ENCODE results near the gene PKHD1. TPM values are rescaled to one million over a fixed set of nuclear protein-coding genes. Genes with fewer than 3 reads are reported as not detected.

PKHD1 gene
- total and polyA plus RNA-seq, 2 of the 13 experiments (the other 11 are each of a cell fraction or from before 2014, with no cell fraction given), result 0.01 to 0.13 TPM

DNA sequence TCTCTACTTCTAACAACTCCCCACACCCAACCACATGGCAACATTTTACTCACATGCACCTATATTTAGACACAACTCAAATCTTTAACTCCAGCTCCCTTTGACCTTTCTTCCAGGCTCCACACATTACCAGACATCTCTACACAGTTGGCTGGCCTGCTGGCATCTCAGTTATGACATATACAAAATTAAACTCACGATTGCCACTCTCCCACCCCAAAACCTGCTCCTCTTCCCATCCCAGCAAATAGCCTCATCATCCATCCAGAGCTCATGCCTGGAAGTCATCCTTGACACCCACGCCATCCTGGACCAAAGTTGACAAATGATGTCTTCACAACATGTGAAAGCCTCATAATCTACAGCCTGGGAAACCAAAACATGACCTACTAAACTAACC, 176.6 kb downstream of the PKHD1 start:
- Histone ChIP-seq H2AFZ (ENCODE audit: low read length) (no peak overlapping the region), H3K4me2 (ENCODE audit: low read depth, low read length) (no peak overlapping the region), H3K9me3 (ENCODE audit: low read length) (no peaks in the 10 kb centered on the region), H3K4me3 (replicated peaks in 1 of 3; ENCODE audit: insufficient read depth in 1 of 3, low read depth in 2 of 3, low read length in 3 of 3) (no peak overlapping the region), H3K9ac (ENCODE audit: insufficient read depth, low read depth, low read length) (no peak overlapping the region), H4K20me1 (ENCODE audit: insufficient read depth, low read length) (no peaks in the 10 kb centered on the region), H3K4me1 (ENCODE audit: insufficient read depth, low read length) (no peaks in the 10 kb centered on the region), H3K27me3 (ENCODE audit: control insufficient read depth in 1 of 2, insufficient read depth in 2 of 2, low read length in 2 of 2) (no peaks in the 10 kb centered on the region; a peak in 1 of 5 replicates), H3K27ac (ENCODE audit: extremely low read length, insufficient read depth, low read length) (no peak overlapping the region), H3K79me2 (ENCODE audit: insufficient read depth, low read length) (no peaks in the 10 kb centered on the region), H3K36me3 (replicated peaks in 1 of 2; ENCODE audit: control insufficient read depth in 1 of 2, insufficient read depth in 2 of 2, low read length in 2 of 2) (no peaks in the 10 kb centered on the region)
- BruUV-seq (replicated peaks), result no TSS peak
- intact Hi-C loops (cut with micrococcal nuclease; ENCODE audit: unreplicated experiment), result no loop called here
- ChIA-PET CTCF (ENCODE audit: low intra/inter-chr PET ratio, low total read pairs) (no interaction called here), POLR2A (no interaction called here)
- no peak for TF ChIP-seq TCF7L2 (IDR thresholded peaks at IDR 0.05; ENCODE audit: low read depth, low read length)
- no peak for TF ChIP-seq ZMAT3 (CRISPR knock-in tag; conservative IDR thresholded peaks at IDR 0.05)
- TF ChIP-seq NFRKB (IDR thresholded peaks at IDR 0.05), result no peak
- no peak for TF ChIP-seq ZNF776 (CRISPR knock-in tag; IDR thresholded peaks at IDR 0.05)
- TF ChIP-seq ZNF766 (CRISPR knock-in tag; IDR thresholded peaks at IDR 0.05; ENCODE audit: borderline replicate concordance), result no peak
- no peak for TF ChIP-seq SRF (IDR thresholded peaks at IDR 0.05; ENCODE audit: low read depth, low read length)
- no peak for TF ChIP-seq RAD51 (IDR thresholded peaks at IDR 0.05; ENCODE audit: borderline replicate concordance)
- no peak for TF ChIP-seq MIXL1 (CRISPR knock-in tag; IDR thresholded peaks at IDR 0.05)
- ATAC-seq (no peak), FAIRE-seq (no peak), DNase-seq (ENCODE audit: low spot score) (no peak)
- in situ Hi-C loops (cut with HindIII; ENCODE audit: extremely low pct_ligation_motif_present, low pct_unique_long_range_greater_than_20kb), result no loop called here
- WGBS (ENCODE audit: low lambda C conversion rate), result 0% methylated on average over 2 of the region's 2 CpGs

GRCh38 chr6:51908243-51908642, 179.2 kb downstream of the PKHD1 start:
- ATAC-seq, result no peak
- in situ Hi-C loops (cut with HindIII; ENCODE audit: extremely low pct_ligation_motif_present, low pct_unique_long_range_greater_than_20kb), result no loop called here
- no peak for TF ChIP-seq CREBL2 (CRISPR knock-in tag; IDR thresholded peaks at IDR 0.05; ENCODE audit: borderline replicate concordance)
- no peak for TF ChIP-seq ZNF496 (CRISPR knock-in tag; IDR thresholded peaks at IDR 0.05; ENCODE audit: insufficient replicate concordance)
- TF ChIP-seq ZSCAN31 (CRISPR knock-in tag; IDR thresholded peaks at IDR 0.05; ENCODE audit: low read depth), result no peak
- no peak for TF ChIP-seq ZNF660 (CRISPR knock-in tag; IDR thresholded peaks at IDR 0.05; ENCODE audit: borderline replicate concordance, low read depth)
- TF ChIP-seq ZNF207 (IDR thresholded peaks at IDR 0.05; ENCODE audit: borderline replicate concordance), result no peak
- no peak for TF ChIP-seq ZNF143 (CRISPR knock-in tag; IDR thresholded peaks at IDR 0.05)
- no peak for TF ChIP-seq RFX3 (CRISPR knock-in tag; IDR thresholded peaks at IDR 0.05)
- no peak for TF ChIP-seq ZFP82 (CRISPR knock-in tag; IDR thresholded peaks at IDR 0.05; ENCODE audit: borderline replicate concordance)
- no peak for TF ChIP-seq ERF (CRISPR knock-in tag; IDR thresholded peaks at IDR 0.05)
- no peak for TF ChIP-seq EED (CRISPR knock-in tag; IDR thresholded peaks at IDR 0.05)
- TF ChIP-seq ZNF776 (CRISPR knock-in tag; IDR thresholded peaks at IDR 0.05), result no peak
- TF ChIP-seq TRIM22 (IDR thresholded peaks at IDR 0.05), result no peak
- TF ChIP-seq, protein P1, sequence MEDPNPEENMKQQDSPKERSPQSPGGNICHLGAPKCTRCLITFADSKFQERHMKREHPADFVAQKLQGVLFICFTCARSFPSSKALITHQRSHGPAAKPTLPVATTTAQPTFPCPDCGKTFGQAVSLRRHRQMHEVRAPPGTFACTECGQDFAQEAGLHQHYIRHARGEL (CRISPR knock-in tag; IDR thresholded peaks at IDR 0.05), result no peak

More at GRCh38 chr6:51908243-51908642, 179.2 kb downstream of the PKHD1 start:
- no peak overlapping the region for H3K4me2 ChIP-seq (ENCODE audit: low read depth, low read length)
- FAIRE-seq (no peak), DNase-seq (ENCODE audit: low spot score) (no peak)
- H4K20me1 ChIP-seq (ENCODE audit: insufficient read depth, low read length), result no peaks in the 10 kb centered on the region
- no peaks in the 10 kb centered on the region for H3K4me1 ChIP-seq (ENCODE audit: insufficient read depth, low read length)
- POLR2A ChIA-PET, result no interaction called here
- H3K27me3 ChIP-seq (ENCODE audit: control insufficient read depth in 1 of 2, insufficient read depth in 2 of 2, low read length in 2 of 2), result no peaks in the 10 kb centered on the region
- CTCF ChIA-PET (ENCODE audit: low intra/inter-chr PET ratio, low total read pairs), result no interaction called here
- H3K27ac ChIP-seq (ENCODE audit: extremely low read length, insufficient read depth, low read length), result no peak overlapping the region
- no peaks in the 10 kb centered on the region for H3K9me3 ChIP-seq (ENCODE audit: low read length)
- intact Hi-C loops (cut with micrococcal nuclease; ENCODE audit: unreplicated experiment), result no loop called here
- no TSS peak for BruUV-seq (replicated peaks)
- no peak overlapping the region for H2AFZ ChIP-seq (ENCODE audit: low read length)
- no peak overlapping the region for H3K9ac ChIP-seq (ENCODE audit: insufficient read depth, low read depth, low read length)
- no peaks in the 10 kb centered on the region for H3K36me3 ChIP-seq (replicated peaks in 1 of 2; ENCODE audit: control insufficient read depth in 1 of 2, insufficient read depth in 2 of 2, low read length in 2 of 2)
- H3K79me2 ChIP-seq (ENCODE audit: insufficient read depth, low read length), result no peaks in the 10 kb centered on the region
- H3K4me3 ChIP-seq (replicated peaks in 1 of 3; ENCODE audit: insufficient read depth in 1 of 3, low read depth in 2 of 3, low read length in 3 of 3), result no peak overlapping the region

Measured in HepG2 (cell line).